Hepatocyte (in vitro differentiated cells): ENCODE data around the gene EID3.

Experiments used
- EZH2 ChIP-seq: fragments of 200-600 bp; sonication (generic); IDR thresholded peaks from 2 replicates; pipeline ENCODE4 v1.6.1; 2016; ENCODE audit warnings: antibody characterized with exemption, mild to moderate bottlenecking, borderline replicate concordance
- TF ChIP-seq, protein P1 (sequence below): fragments of 200-600 bp; sonication (generic); IDR thresholded peaks from 2 replicates; pipeline ENCODE4 v1.5.1; 2016; ENCODE audit warnings: antibody characterized with exemption, mild to moderate bottlenecking; ENCODE audit not compliant: poor library complexity

DNA sequence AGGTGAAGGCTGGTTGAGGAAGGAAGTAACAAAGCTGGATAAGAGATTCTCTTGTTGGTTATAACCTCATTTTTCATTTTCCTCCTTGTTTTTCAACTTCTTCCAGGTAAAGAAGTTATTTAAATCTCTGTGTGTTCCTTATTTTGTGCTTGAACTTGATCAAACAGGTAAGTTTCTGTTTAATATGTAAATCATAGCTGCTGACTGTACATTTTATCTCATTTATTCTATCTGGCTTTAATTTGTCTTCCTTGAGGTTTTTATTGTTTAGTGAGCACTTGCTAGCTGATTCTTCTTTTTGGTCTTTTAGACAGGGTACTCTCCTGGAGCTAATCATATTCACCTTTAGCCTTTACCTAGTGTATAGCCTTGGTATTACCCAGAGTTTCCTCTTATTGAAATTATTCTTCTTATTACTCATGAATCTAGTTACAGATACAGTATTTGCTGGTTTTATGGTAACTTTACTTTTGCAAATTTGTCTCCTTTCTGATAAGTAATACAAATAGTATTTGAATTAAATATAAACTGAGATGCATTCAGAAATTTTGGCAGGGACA, 45.5 kb upstream of the EID3 start:
- TF ChIP-seq, protein P1, sequence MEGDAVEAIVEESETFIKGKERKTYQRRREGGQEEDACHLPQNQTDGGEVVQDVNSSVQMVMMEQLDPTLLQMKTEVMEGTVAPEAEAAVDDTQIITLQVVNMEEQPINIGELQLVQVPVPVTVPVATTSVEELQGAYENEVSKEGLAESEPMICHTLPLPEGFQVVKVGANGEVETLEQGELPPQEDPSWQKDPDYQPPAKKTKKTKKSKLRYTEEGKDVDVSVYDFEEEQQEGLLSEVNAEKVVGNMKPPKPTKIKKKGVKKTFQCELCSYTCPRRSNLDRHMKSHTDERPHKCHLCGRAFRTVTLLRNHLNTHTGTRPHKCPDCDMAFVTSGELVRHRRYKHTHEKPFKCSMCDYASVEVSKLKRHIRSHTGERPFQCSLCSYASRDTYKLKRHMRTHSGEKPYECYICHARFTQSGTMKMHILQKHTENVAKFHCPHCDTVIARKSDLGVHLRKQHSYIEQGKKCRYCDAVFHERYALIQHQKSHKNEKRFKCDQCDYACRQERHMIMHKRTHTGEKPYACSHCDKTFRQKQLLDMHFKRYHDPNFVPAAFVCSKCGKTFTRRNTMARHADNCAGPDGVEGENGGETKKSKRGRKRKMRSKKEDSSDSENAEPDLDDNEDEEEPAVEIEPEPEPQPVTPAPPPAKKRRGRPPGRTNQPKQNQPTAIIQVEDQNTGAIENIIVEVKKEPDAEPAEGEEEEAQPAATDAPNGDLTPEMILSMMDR, result no peak
- TF ChIP-seq EZH2, result no peak
